Measurements from ENCODE around the gene CKAP5.

GRCh38 chr11:46879056-46879585, 33.0 kb upstream of the CKAP5 start:
- TF ChIP-seq EZH2 (IDR thresholded peaks at IDR 0.05; ENCODE audit: borderline replicate concordance, low read depth, low read length, poor library complexity, severe bottlenecking) (no peak), CTCF (conservative IDR thresholded peaks at IDR 0.05; ENCODE audit: low read depth, low read length) (no peak)
